Esophagus (tissue), 2 donors: ENCODE results near the gene DYNC1I1. TPM values are rescaled to one million over a fixed set of nuclear protein-coding genes. Genes with fewer than 3 reads are reported as not detected.

Source experiments
- H3K27ac ChIP-seq, 2 donors: one replicate each; pipeline ENCODE4 v1.5.1; 2013; ENCODE audit warnings: low read depth in 2 of 2, mild to moderate bottlenecking in 2 of 2, inconsistent platforms in 1 of 2, low read length in 1 of 2, moderate library complexity in 1 of 2
- H3K27me3 ChIP-seq, 2 donors: one replicate each; pipeline ENCODE4 v1.6.1; 2013; ENCODE audit warnings: low read length in 2 of 2, control low read depth in 1 of 2, mild to moderate bottlenecking in 1 of 2; ENCODE audit not compliant: insufficient read depth in 2 of 2, control insufficient read depth in 1 of 2
- H3K36me3 ChIP-seq, 2 donors: one replicate each; pipeline ENCODE4 v1.6.1; 2013; ENCODE audit warnings: low read length in 1 of 2; ENCODE audit not compliant: control insufficient read depth in 2 of 2, insufficient read depth in 2 of 2
- H3K4me1 ChIP-seq, 2 donors: one replicate each; pipeline ENCODE4 v1.6.1; 2013; ENCODE audit warnings: low read length in 1 of 2; ENCODE audit not compliant: control insufficient read depth in 2 of 2, insufficient read depth in 2 of 2
- H3K4me3 ChIP-seq, 2 donors: one replicate each; pipeline ENCODE4 v1.5.1; 2013; ENCODE audit warnings: low read length in 2 of 2, mild to moderate bottlenecking in 2 of 2, low read depth in 1 of 2, moderate library complexity in 1 of 2
- H3K9me3 ChIP-seq, 2 donors: one replicate each; pipeline ENCODE4 v1.6.1; 2013; ENCODE audit warnings: mild to moderate bottlenecking in 2 of 2, low read depth in 1 of 2, low read length in 1 of 2, moderate library complexity in 1 of 2; ENCODE audit not compliant: control insufficient read depth in 2 of 2, insufficient read depth in 1 of 2
- WGBS, 2 donors: extraction: QIAGEN DNeasy Blood & Tissue Kit; methylation state at CpG; one replicate each; pipeline ENCODE4 v1.1.7; 2013; 5-methylcytosine and 5-hydroxymethylcytosine counted together
- polyA plus RNA-seq, 2 donors: library from polyadenylated mRNA; stranded (reverse); fragments of 200-250 nt; gene quantifications; one replicate each; pipeline ENCODE4 v1.2.3, GENCODE V29; 2013
- donor health status: healthy with polysubstance abuse.
- donor health status: Bipolar disorder and iron deficiency.

The DYNC1I1 gene
- polyA plus RNA-seq, 2 donors: 0.20 to 0.69 TPM

DNA sequence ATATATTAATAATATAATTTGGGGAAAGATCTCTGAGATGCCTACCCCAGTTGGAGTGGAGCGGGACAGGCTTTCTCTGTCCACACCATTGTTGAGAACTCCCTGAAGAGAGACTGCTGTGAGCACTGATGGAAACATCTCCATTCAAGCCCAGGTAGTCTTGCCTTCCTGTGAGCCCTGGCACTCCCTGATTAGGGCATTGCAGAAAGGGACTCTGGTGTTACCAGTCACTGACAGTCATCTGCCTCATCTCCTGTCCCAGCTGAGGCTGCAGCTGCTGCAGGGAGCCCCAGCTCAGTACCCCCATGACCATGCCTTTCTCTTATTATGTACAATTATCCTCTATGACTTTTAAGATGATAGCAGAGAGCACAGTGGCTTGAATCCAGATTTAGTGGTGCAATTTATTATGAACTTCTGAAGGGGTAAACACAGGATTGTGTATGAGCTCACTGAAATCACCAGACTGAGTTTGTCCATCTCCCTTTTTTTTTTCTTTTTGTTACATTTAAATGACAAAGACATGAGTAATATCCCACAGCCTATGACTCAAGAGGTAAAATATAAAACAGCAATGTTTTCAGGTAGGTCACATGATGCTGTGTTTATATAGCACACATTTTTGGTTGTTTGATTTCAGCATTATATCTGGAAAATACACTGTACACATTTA lies 312.7 kb downstream of the DYNC1I1 start:
- no peak overlapping the region for H3K4me3 ChIP-seq
- 97% methylated on average over 1 of the region's 1 CpG for WGBS, 2 donors
- no peaks in the 10 kb centered on the region for H3K36me3 ChIP-seq
- no peaks in the 10 kb centered on the region for H3K27me3 ChIP-seq
- no peak overlapping the region for H3K27ac ChIP-seq
- no peaks in the 10 kb centered on the region for H3K4me1 ChIP-seq
- no peaks in the 10 kb centered on the region for H3K9me3 ChIP-seq

DNA sequence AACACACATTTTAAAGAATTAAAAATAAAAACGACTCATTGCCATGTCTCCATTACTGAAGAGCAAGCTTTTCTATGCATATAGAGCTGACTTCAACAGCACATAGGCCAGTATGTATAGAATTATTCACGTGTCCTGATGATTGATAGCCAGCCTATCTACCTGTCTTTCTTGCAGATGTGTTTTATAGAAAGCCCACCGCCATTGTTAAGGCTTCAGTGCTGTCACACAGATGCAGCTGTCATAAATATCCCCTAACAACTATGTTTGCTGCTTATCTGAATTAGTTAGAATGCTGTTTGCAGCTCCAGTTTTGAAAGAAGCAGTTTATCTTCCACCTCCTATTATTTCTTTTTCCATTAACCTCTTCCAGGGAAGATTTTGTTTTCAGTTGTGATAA lies 313.6 kb downstream of the DYNC1I1 start:
- Histone ChIP-seq H3K36me3 (no peaks in the 10 kb centered on the region), H3K4me1 (no peaks in the 10 kb centered on the region), H3K27ac (no peak overlapping the region), H3K4me3 (no peak overlapping the region), H3K9me3 (no peaks in the 10 kb centered on the region), H3K27me3 (no peaks in the 10 kb centered on the region)
- WGBS, 2 donors: 68 to 72% methylated on average over 3 of the region's 3 CpGs

DNA sequence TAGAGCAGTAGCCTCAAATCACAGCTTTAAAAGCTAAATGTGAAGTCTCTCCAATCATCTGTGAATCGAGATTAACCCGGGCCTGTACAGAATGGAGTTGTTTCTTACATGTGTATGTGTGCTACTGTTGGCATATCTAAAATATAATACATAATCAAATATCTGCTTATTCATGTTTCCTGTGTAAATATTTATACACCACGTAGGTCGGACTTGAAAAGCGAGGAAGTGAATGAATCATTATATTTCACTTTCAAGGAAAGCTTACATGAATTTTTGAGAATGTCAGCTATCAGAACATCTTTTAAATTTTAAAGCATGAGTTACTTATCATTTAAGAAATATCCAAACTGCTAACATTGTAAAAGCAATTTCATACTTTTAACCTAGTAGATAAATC lies 316.2 kb downstream of the DYNC1I1 start:
- Histone ChIP-seq H3K9me3 (no peaks in the 10 kb centered on the region), H3K27ac (no peak overlapping the region), H3K27me3 (no peaks in the 10 kb centered on the region), H3K4me1 (no peaks in the 10 kb centered on the region), H3K36me3 (no peaks in the 10 kb centered on the region), H3K4me3 (no peak overlapping the region)
- WGBS, 2 donors: 36 to 46% methylated on average over 5 of the region's 5 CpGs

DNA sequence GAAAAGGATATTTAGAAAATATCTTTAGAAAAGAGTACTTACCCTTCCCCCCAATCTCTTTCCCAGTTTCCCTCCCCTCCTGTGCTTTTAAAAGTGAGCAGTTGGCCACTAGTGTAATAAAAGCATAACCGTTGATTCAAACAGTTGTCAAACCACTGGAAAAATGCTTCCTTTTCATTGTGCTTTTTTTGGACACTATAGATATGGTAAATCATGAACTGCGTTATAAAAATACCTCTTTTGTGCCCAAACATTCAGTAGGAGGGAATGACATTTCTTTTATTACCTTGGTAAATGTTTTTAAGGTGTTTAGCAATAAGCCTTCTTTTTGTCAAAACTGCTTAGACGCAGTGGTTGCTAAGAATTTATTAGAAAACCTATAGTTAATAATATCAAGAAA lies 317.2 kb downstream of the DYNC1I1 start:
- 70 to 75% methylated on average over 3 of the region's 3 CpGs for WGBS, 2 donors

DNA sequence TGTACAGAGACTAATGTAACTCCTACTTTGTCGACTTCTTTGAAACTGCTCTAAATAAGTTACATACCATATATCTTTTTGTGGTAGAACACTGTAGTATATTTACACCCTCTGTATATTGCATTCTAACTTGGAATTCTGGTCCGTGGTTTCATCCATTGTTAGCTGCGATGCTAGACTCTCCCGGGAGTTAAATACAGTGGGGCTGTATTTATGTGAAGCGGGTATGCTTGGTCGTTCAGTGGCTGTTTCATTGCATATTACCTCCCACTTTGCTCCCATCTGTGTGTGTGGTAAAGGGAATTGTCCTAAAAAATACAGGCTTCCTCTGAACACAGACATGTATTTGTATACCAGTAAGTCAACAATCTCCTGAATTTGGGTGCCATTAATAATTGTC lies 318.4 kb downstream of the DYNC1I1 start:
- H3K4me3 ChIP-seq: no peak overlapping the region
- no peaks in the 10 kb centered on the region for H3K27me3 ChIP-seq
- 81 to 87% methylated on average over 6 of the region's 6 CpGs for WGBS, 2 donors
- H3K36me3 ChIP-seq: no peaks in the 10 kb centered on the region
- H3K27ac ChIP-seq: no peak overlapping the region
- no peaks in the 10 kb centered on the region for H3K9me3 ChIP-seq
- H3K4me1 ChIP-seq: no peaks in the 10 kb centered on the region

More for the DNA sequence above, 317.2 kb downstream of the DYNC1I1 start:
- no peaks in the 10 kb centered on the region for H3K4me1 ChIP-seq
- H3K9me3 ChIP-seq: no peaks in the 10 kb centered on the region
- no peak overlapping the region for H3K27ac ChIP-seq
- no peaks in the 10 kb centered on the region for H3K27me3 ChIP-seq
- no peak overlapping the region for H3K4me3 ChIP-seq
- no peaks in the 10 kb centered on the region for H3K36me3 ChIP-seq

DNA sequence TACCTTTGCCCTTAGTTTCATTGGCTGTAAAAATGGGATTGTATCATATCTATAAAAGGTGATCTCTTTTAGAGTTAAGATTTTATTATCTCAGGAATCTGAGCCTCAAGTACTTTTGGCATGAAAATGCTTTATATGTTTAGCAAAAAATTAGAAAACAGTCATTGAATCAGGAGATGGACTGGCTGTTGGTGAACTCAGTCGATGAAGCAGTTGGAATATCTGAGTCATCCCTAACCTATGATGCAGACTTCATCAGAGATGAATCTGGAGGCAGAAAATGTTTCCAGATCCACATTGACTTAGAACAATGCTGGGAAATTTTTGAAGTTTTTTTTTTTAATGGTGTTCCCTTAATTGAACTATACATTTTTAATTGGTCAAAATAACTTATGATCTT lies 321.1 kb downstream of the DYNC1I1 start:
- Histone ChIP-seq H3K9me3 (no peaks in the 10 kb centered on the region), H3K27ac (no peak overlapping the region), H3K4me1 (no peaks in the 10 kb centered on the region), H3K4me3 (no peak overlapping the region), H3K27me3 (no peaks in the 10 kb centered on the region), H3K36me3 (no peaks in the 10 kb centered on the region)
- 19 to 24% methylated on average over 1 of the region's 1 CpG for WGBS, 2 donors

DNA sequence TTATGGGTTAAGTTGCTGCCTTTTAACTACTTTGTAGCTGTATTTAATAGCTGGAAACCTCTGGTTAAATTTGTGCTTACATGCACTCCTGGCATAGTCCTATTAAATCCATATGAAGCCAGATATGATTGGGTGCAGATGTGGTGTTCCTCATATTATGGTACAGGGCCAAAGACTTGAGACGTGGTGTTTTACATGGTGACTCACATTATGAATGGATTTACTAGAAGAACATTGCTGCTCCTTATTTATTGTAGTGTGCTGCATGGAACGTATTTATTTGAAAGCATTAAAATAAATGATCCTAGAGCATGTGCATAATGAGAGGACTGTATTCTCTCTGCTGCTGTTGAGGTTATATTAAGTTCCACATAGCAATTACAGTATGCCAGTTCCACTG lies 325.5 kb downstream of the DYNC1I1 start:
- Histone ChIP-seq H3K4me1 (no peaks in the 10 kb centered on the region), H3K36me3 (no peaks in the 10 kb centered on the region), H3K9me3 (peaks cover 0 to 3% of the 10 kb centered on the region in 2 donors), H3K27me3 (no peaks in the 10 kb centered on the region), H3K27ac (no peak overlapping the region), H3K4me3 (no peak overlapping the region)
- 35 to 61% methylated on average over 2 of the region's 2 CpGs for WGBS, 2 donors

DNA sequence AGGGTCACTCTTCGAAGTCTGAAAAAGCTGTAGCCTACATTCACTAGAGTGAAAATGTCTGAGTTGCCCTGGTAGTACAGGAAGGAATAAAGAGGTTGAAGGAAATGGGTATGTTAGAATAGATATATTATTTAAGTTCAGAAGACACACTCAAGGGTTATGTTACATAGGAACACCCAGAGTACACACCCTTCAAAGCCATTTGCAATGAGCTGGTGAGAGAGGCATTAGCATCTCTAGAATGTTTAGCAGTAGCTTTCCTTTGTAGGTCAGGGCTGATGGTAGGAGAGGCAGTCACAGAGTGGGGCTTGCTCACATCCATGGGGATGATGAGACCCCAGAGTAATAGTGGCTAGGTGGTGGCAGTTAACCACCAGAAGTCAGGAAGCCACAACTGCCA lies 328.4 kb downstream of the DYNC1I1 start:
- Histone ChIP-seq H3K27ac (no peak overlapping the region), H3K4me1 (no peaks in the 10 kb centered on the region), H3K9me3 (peaks cover 0 to 3% of the 10 kb centered on the region in 2 donors), H3K27me3 (no peaks in the 10 kb centered on the region), H3K36me3 (no peaks in the 10 kb centered on the region), H3K4me3 (no peak overlapping the region)
- WGBS, 2 donors: 72 to 87% methylated on average over 1 of the region's 1 CpG

DNA sequence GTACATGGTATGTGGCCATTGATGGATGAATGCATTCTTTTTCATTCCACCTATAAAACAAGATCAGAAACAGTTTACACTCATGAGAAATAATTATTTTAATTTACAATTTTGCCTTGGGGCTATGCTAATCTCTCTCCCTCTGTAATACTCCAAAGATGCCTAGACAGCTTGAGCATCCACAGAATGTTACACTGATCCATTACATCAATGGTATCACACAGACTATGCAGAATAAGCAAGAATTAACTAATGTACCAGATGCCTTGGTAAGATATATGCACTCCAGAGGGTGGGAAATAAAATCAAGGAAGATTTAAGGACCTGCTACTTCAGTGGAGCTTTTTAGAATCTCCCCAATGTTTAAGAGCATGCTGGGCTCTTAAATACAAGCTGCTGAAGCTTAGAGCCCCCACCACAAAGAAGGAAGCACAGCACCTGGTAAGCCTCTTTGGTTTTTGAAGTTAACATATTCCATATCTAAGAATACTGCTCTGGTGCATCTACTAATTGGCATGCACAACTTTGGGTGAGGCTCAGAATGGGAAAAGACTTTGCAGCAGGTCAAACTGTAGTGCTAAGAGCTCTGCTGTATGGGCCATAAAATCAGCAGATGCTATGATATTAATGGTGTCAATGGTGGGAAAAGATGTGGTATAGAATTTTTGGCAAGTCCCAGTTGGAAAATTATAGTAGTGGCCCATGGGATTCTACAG lies 329.9 kb downstream of the DYNC1I1 start:
- H3K36me3 ChIP-seq: no peaks in the 10 kb centered on the region
- no peak overlapping the region for H3K4me3 ChIP-seq
- no peak overlapping the region for H3K27ac ChIP-seq
- H3K9me3 ChIP-seq: peaks cover 0 to 3% of the 10 kb centered on the region in 2 donors
- no peaks in the 10 kb centered on the region for H3K27me3 ChIP-seq
- H3K4me1 ChIP-seq: no peaks in the 10 kb centered on the region

DNA sequence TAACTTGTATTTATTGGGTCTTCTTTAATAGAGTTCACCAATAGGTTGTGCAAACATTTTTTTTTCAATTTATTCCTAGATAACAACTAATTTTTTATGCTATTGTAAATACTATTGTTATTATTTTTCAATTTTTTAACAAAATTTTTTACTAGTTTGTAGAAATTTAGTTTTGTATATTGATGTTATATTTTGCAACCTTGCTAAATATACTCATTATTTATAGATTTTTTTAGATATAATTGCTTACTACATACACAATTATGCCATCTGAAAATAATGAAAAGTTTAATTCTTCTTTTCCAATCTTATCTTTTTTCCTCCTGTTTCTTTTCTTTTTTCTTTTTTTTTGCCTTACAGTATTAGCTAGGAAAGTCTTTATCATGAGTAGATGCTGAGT lies 332.6 kb downstream of the DYNC1I1 start:
- H3K27ac ChIP-seq: no peak overlapping the region
- no peaks in the 10 kb centered on the region for H3K4me1 ChIP-seq
- H3K36me3 ChIP-seq: no peaks in the 10 kb centered on the region
- no peaks in the 10 kb centered on the region for H3K9me3 ChIP-seq
- H3K4me3 ChIP-seq: no peak overlapping the region
- H3K27me3 ChIP-seq: no peaks in the 10 kb centered on the region
